B cell (primary cell): ENCODE measurements around the gene DYNC1I1.

Source experiments
- CTCF ChIP-seq: fragments of 200-600 bp; IDR thresholded peaks from one replicate; pipeline ENCODE4 v1.8.0; 2022; ENCODE audit warnings: antibody characterized with exemption, mild to moderate bottlenecking
- EZH2 ChIP-seq: IDR thresholded peaks from 2 replicates; pipeline ENCODE4 v1.6.1; 2012; ENCODE audit warnings: borderline replicate concordance, low read depth, mild to moderate bottlenecking, moderate library complexity, low read length; ENCODE audit not compliant: insufficient read depth, poor library complexity, severe bottlenecking

GRCh38 chr7:95925236-95925635 is 152.9 kb downstream of the DYNC1I1 start:
- no peak for TF ChIP-seq CTCF
- TF ChIP-seq EZH2 = no peak
